GM18499 (cell line): ENCODE measurements around the gene SLC7A4.
"Not testable (repeated sequence)": the region's sequence is repeated elsewhere in the genome, so short reads cannot be mapped to it uniquely, and the experiment has no call there.

Source experiments
- ATAC-seq: cut with Tn5 transposase; IDR thresholded peaks from one replicate; pipeline ENCODE4 v1.9.1; 2021; ENCODE audit warnings: moderate number of reproducible peaks; ENCODE audit not compliant: insufficient read depth, unreplicated experiment

SLC7A4 gene

GRCh38 chr22:21025266-21025665 lies 7.1 kb downstream of the SLC7A4 start:
- ATAC-seq: no peak

DNA sequence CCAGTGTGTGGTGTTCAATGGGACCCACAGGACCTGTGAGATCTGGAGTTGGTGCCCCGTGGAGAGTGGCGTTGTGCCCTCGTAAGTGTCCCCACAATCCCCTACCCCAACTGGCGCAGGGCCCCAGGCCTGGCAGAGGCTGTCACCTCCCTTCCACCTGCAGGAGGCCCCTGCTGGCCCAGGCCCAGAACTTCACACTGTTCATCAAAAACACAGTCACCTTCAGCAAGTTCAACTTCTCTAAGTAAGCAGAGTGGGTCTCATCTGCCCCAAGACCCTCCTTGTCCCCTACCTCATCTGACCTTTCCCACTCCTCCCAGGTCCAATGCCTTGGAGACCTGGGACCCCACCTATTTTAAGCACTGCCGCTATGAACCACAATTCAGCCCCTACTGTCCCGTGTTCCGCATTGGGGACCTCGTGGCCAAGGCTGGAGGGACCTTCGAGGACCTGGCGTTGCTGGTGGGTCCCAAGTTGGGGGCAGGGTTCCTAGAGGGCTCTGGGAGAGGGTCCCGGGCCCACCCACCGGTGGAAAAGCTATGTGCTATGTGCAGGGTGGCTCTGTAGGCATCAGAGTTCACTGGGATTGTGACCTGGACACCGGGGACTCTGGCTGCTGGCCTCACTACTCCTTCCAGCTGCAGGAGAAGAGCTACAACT lies 9.3 kb downstream of the SLC7A4 start:
- ATAC-seq: no peak

DNA sequence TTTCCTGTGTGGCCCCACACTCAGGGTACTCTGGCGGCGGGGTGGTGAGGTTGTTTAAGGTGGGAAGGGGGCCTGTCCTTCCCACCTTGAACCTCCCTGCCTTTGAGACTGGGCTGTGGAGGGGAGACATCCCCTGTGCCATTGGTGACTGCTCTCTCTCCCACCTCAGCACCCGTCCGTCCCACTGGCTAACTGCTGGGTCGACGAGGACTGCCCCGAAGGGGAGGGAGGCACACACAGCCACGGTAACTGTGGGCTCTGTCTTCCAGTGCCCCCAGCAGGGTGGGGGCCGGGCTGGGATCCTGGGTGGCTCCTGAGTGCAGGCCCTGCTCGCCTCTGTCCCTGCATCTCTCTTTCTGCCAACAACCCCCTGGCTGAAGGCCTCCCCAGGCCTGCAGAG lies 9.9 kb downstream of the SLC7A4 start:
- no peak for ATAC-seq

GRCh38 chr22:21020802-21021429 lies 11.4 kb downstream of the SLC7A4 start:
- no peak for ATAC-seq

DNA sequence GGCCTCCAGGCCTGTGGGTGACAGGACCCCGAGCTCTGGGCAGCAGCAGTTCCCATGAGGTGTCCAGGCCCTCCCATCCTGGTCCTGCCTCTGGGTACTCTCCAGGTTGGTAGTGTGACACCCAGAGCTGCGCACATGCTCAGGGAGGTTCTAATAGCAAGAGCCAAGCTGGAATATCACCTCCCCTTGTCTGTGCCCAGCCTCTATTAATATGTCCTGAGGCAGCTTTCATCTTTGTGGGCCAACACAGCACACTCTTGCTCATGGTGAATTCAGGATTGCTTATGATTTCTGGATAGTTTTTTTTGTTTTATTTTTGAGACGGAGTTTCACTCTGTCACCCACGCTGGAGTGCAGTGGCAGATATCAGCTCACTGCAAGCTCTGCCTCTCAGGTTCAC lies 14.0 kb downstream of the SLC7A4 start:
- no peak for ATAC-seq

DNA sequence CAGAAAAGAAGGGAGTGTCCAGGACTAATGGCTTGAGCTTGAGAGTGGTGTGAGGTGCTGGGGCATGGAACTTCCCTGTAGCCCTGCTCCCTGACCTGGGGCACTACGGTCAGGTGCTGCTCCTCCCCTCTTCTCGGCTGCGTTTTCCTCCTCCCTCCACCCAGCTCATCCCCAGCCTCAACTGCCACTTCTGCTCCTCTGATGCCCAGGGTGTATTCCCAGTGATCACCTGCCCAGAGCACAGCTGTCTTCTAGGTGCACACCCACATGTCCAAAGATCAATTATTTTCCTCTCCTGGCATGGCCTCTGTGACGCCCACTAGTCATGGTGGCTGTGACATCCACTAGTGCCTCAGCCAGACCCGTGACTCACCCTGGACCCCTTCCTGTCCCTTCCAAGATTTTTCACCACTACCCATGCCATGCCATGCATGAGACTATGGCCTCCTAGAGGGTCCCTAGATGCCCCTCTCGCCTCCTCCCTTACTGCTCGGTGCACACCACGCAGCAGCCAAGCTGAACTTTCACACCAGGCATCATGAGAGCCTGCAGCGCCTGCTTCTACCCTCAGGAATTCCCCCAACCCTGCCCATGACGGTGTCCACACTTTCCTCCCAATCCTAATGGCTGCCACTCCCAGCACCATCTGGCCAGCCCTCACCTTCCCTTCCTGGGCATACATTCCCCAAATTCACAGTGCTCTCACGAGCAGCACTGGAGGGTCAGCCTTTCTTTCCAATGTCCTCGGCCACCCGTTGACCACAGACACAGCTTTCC lies 15.5 kb downstream of the SLC7A4 start:
- ATAC-seq: no peak

- no peak for ATAC-seq
Measured at GRCh38 chr22:21015466-21016006, 16.8 kb downstream of the SLC7A4 start.

DNA sequence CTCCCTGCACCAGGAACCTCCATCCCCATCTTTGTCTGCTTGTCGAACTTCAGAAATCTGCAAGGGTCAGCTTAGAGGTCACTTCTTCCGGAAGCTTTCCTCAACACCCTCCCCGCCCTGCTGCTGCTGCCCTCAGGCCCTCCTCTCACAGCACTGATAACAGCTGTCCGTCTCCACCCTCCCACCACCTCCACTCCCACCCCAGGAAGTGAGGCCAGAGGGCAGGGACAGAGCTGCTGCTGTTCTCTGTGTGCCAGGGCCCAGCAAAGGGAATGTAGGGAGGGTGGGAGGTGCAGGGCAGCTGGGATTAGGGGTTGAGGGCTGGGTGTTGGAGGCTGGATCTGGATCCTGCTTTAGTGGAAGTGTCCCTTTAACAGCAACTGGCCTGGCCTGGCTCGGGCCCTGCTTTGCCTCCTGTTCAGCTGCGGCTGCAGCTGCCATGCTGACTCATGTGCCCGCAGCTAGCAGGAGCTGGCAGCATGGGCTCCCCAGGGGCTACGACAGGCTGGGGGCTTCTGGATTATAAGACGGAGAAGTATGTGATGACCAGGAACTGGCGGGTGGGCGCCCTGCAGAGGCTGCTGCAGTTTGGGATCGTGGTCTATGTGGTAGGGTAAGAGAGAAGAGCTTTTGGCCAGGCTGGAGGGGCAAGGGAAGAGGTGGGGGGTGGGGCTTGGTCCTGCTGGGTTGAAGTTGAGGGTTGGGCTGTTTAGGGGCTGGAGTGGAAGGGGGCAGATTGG lies 17.5 kb downstream of the SLC7A4 start, which contains the start of gene P2RX6:
Gene P2RX6 (plus strand): TSS at position 440 of the 740 bp plus-strand sequence. CDS start 10 bp downstream, at position 450.
- ATAC-seq: no peak

GRCh38 chr22:21014202-21014725 lies 18.1 kb downstream of the SLC7A4 start:
- no peak for ATAC-seq

- ATAC-seq: no peak
Measured at GRCh38 chr22:21013657-21014201, 18.6 kb downstream of the SLC7A4 start.

- no peak for ATAC-seq
Measured at GRCh38 chr22:21012446-21013407, 19.6 kb downstream of the SLC7A4 start.

GRCh38 chr22:21010426-21011113 lies 21.8 kb downstream of the SLC7A4 start:
- no peak for ATAC-seq

- ATAC-seq: no peak
Measured at GRCh38 chr22:21009638-21010425, 22.5 kb downstream of the SLC7A4 start.

- ATAC-seq: not testable (repeated sequence)
Measured at GRCh38 chr22:21009208-21009607, 23.2 kb downstream of the SLC7A4 start.

- no peak for ATAC-seq
Measured at GRCh38 chr22:21003782-21004181, 28.6 kb downstream of the SLC7A4 start.

- peak; percentile 51 for ATAC-seq
Measured at GRCh38 chr22:21001601-21002325, 30.6 kb downstream of the SLC7A4 start, which contains the start of gene THAP7. TSS of gene THAP7 (minus strand) at chr22:21002118. CDS start at chr22:21001911, 207 bp downstream.
